K562 (cell line): ENCODE data around the gene SPAM1. TPM values are rescaled to one million over a fixed set of nuclear protein-coding genes. Genes with fewer than 3 reads are reported as not detected.

Source experiments
- ATAC-seq: fragments of 200-7000 bp; cut with Tn5 transposase; 3 replicates; pipeline ENCODE4 v1.9.1; 2020; ENCODE audit warnings: moderate library complexity
- BruUV-seq: library from RNA; stranded (reverse); fragments of 400-500 nt; replicated peaks from 2 replicates; lab custom pipeline; 2021; lab: Mats Ljungman, UMichigan
- CTCF ChIA-PET: fragments of 300-600 bp; formaldehyde crosslinking; extraction: SDS; loops from one replicate; lab custom pipeline; 2021; ENCODE audit warnings: low intra/inter-chr PET ratio; lab: Yijun Ruan, JAX
- POLR2A ChIA-PET: fragments of 300-600, 350-650 bp; sonication (Branson Sonifier 250); formaldehyde crosslinking; extraction: SDS; loops from one replicate; lab custom pipeline; 2021; ENCODE audit warnings: antibody characterized with exemption, inconsistent platforms; lab: Yijun Ruan, JAX
- DNase-seq, 4 experiments: peaks; one replicate each; pipeline versions ENCODE4 v3.0.0 to v3.0.0-alpha.2; 2011 to 2018; ENCODE audit warnings: low spot score in 3 of 4, mixed read lengths in 3 of 4; ENCODE audit errors: extremely low read depth in 1 of 4
- FAIRE-seq: peaks from 2 replicates; lab custom pipeline; 2011; peaks lifted over from hg19 to GRCh38; lab: Jason Lieb, UNC
- H2AFZ ChIP-seq: 2 replicates; pipeline ENCODE4 v1.6.0; 2011; ENCODE audit warnings: low read depth, low read length, control low read depth, inconsistent platforms
- H3K27ac ChIP-seq: fragments of 200-600 bp; 3 replicates; pipeline ENCODE4 v1.8.0; 2011; ENCODE audit warnings: low read depth, mild to moderate bottlenecking, control low read depth, inconsistent platforms, low read length, moderate library complexity, mixed read lengths; ENCODE audit errors: extremely low read depth
- H3K27me3 ChIP-seq, 2 experiments: fragments of 300-600 bp in 1 of 2; 2 replicates in 1 of 2; 3 replicates in 1 of 2; pipeline versions ENCODE4 v1.6.0 to v1.8.0; 2011; ENCODE audit warnings: inconsistent platforms in 2 of 2, low read length in 2 of 2, mild to moderate bottlenecking in 1 of 2, mixed read lengths in 1 of 2, moderate library complexity in 1 of 2; ENCODE audit not compliant: control insufficient read depth in 2 of 2, insufficient read depth in 2 of 2
- H3K36me3 ChIP-seq: fragments of 300-600 bp; 3 replicates; pipeline ENCODE4 v1.8.0; 2011; ENCODE audit warnings: mild to moderate bottlenecking, low read length, inconsistent platforms; ENCODE audit not compliant: control insufficient read depth, insufficient read depth
- H3K4me1 ChIP-seq, 2 experiments: fragments of 200-600 bp in 1 of 2; replicated peaks in 1 of 2; 2 replicates in 1 of 2; 3 replicates in 1 of 2; pipeline versions ENCODE4 v1.5.1 to v1.8.0; 2011; ENCODE audit warnings: inconsistent platforms in 2 of 2, low read length in 2 of 2, mild to moderate bottlenecking in 1 of 2, mixed read lengths in 1 of 2, moderate library complexity in 1 of 2; ENCODE audit not compliant: control insufficient read depth in 2 of 2, insufficient read depth in 2 of 2
- H3K4me2 ChIP-seq: 2 replicates; pipeline ENCODE4 v1.6.1; 2011; ENCODE audit warnings: low read length, control low read depth, inconsistent platforms, mixed read lengths; ENCODE audit not compliant: insufficient read depth
- H3K4me3 ChIP-seq: fragments of 200-600 bp; sonication (generic), shearing (Covaris generic); 2 replicates; pipeline ENCODE4 v1.5.1; 2016; ENCODE audit warnings: control low read depth, inconsistent platforms
- H3K79me2 ChIP-seq: fragments of 200-600 bp; 3 replicates; pipeline ENCODE4 v1.8.0; 2011; ENCODE audit warnings: low read length, inconsistent platforms; ENCODE audit not compliant: control insufficient read depth, insufficient read depth
- H3K9ac ChIP-seq, 2 experiments: 2 replicates each; pipeline versions ENCODE4 v1.6.0 to v1.6.1; 2011; ENCODE audit warnings: low read depth in 2 of 2, low read length in 2 of 2, control low read depth in 1 of 2, inconsistent platforms in 1 of 2, mild to moderate bottlenecking in 1 of 2, mixed read lengths in 1 of 2; ENCODE audit not compliant: insufficient read depth in 1 of 2
- H3K9me1 ChIP-seq: one replicate; pipeline ENCODE4 v1.6.0; 2011; ENCODE audit warnings: inconsistent platforms, mild to moderate bottlenecking, low read length, moderate library complexity; ENCODE audit not compliant: control insufficient read depth, insufficient read depth
- H3K9me3 ChIP-seq: replicated peaks from 2 replicates; pipeline ENCODE4 v1.5.1; 2011; ENCODE audit warnings: low read depth, low read length, inconsistent platforms; ENCODE audit not compliant: control insufficient read depth, insufficient read depth
- H4K20me1 ChIP-seq: replicated peaks from 2 replicates; pipeline ENCODE4 v1.6.1; 2011; ENCODE audit warnings: low read length, inconsistent platforms, mixed read lengths; ENCODE audit not compliant: control insufficient read depth, insufficient read depth
- ARID2 ChIP-seq: fragments of 450-650 bp; IDR thresholded peaks from 2 replicates; pipeline ENCODE4 v1.6.1; 2017; ENCODE audit warnings: antibody characterized with exemption, mild to moderate bottlenecking
- CEBPG ChIP-seq, 3 experiments: fragments of 200-800 bp in 1 of 3; sonication (Bioruptor generic) in 1 of 3; sonication (generic) in 1 of 3; formaldehyde crosslinking in 1 of 3; IDR thresholded peaks in 2 of 3; conservative IDR thresholded peaks in 1 of 3; 2 replicates each; pipeline versions ENCODE4 v1.6.1 to v1.8.0; 2016 to 2022; ENCODE audit warnings: missing compliant biosample characterization in 2 of 3, missing genetic modification characterization in 2 of 3, mild to moderate bottlenecking in 1 of 3, missing genetic modification reagents in 1 of 3
- FOXA3 ChIP-seq, 2 experiments: fragments of 450-650 bp in 1 of 2; sonication (generic) in 1 of 2; formaldehyde crosslinking; IDR thresholded peaks in 1 of 2; conservative IDR thresholded peaks in 1 of 2; 2 replicates each; pipeline versions ENCODE4 v1.4.0 to v1.8.0; 2020 to 2022; ENCODE audit warnings: mild to moderate bottlenecking in 2 of 2, missing genetic modification reagents in 1 of 2
- GATAD2A ChIP-seq: fragments of 450-650 bp; IDR thresholded peaks from 2 replicates; pipeline ENCODE4 v1.6.1; 2017
- KHSRP ChIP-seq: fragments of 450-650 bp; IDR thresholded peaks from 2 replicates; pipeline ENCODE4 v1.6.1; 2017
- KLF10 ChIP-seq: fragments of 250-450 bp; sonication (Bioruptor Pico); IDR thresholded peaks from 2 replicates; pipeline ENCODE4 v1.6.1; 2021; ENCODE audit warnings: matching md5 sums
- MAFF ChIP-seq: IDR thresholded peaks from 2 replicates; pipeline ENCODE4 v1.6.1; 2012; ENCODE audit warnings: low read length, improper control_type of control experiment
- MECOM ChIP-seq: fragments of 250-450 bp; sonication (Bioruptor Pico); IDR thresholded peaks from 2 replicates; pipeline ENCODE4 v1.8.0; 2022; ENCODE audit warnings: inconsistent platforms
- PHTF2 ChIP-seq: fragments of 250-450 bp; sonication (Bioruptor Pico); IDR thresholded peaks from 2 replicates; pipeline ENCODE4 v1.5.0; 2021; ENCODE audit warnings: mild to moderate bottlenecking
- POLR3G ChIP-seq: IDR thresholded peaks from 2 replicates; pipeline ENCODE4 v1.6.1; 2011; ENCODE audit not compliant: insufficient read length, insufficient replicate concordance; ENCODE audit errors: extremely low read depth
- ZBTB49 ChIP-seq: sonication (generic); formaldehyde crosslinking; IDR thresholded peaks from 2 replicates; pipeline ENCODE4 v1.8.0; 2022; ENCODE audit warnings: missing genetic modification reagents, mild to moderate bottlenecking, borderline replicate concordance
- ZNF124 ChIP-seq: sonication (generic); formaldehyde crosslinking; IDR thresholded peaks from 2 replicates; pipeline ENCODE4 v1.8.1; 2022; ENCODE audit warnings: missing genetic modification reagents
- ZNF408 ChIP-seq: fragments of 250-450 bp; sonication (Bioruptor Pico); IDR thresholded peaks from 2 replicates; pipeline ENCODE4 v1.4.0; 2020; ENCODE audit warnings: low read depth, mild to moderate bottlenecking, moderate library complexity
- WGBS: fragments of 100-300 bp; shearing (Covaris generic); methylation state at CpG from one replicate; pipeline ENCODE4 v1.1.6; 2016; ENCODE audit warnings: low coverage, mixed read lengths; ENCODE audit not compliant: insufficient coverage; ENCODE audit errors: missing lambda C conversion rate; 5-methylcytosine and 5-hydroxymethylcytosine counted together
- in situ Hi-C: fragments of 300-500 bp; cut with MboI; formaldehyde crosslinking; loops from 4 replicates; pipeline ENCODE4 v1.15.0; 2018; ENCODE audit warnings: inconsistent platforms, mixed read lengths
- intact Hi-C: fragments of 100-400 bp; cut with micrococcal nuclease; formaldehyde crosslinking; loops from 2 replicates; pipeline ENCODE4 v1.14.2; 2022
- polyA plus RNA-seq, 8 experiments: library from polyadenylated mRNA; depleted of rRNA in 4 of 8; stranded (reverse) in 5 of 8; unstranded in 3 of 8; fragments of >200 nt; fragmentation: Nextera tagmentation in 2 of 8; fragmentation: Illumina TruSeq in 1 of 8; extraction: Ambion mirVana in 2 of 8; extraction: Trizol in 1 of 8; gene quantifications; 2 replicates each; pipeline versions ENCODE4 v1.2.1 to v1.2.3, GENCODE V29; 2011 to 2014; ENCODE audit warnings: inconsistent platforms in 1 of 8, missing spikeins in 1 of 8
- total RNA-seq, 7 experiments: library from RNA; depleted of rRNA in 6 of 7; stranded (reverse); fragments of >200 nt in 6 of 7; fragmentation: Illumina TruSeq in 2 of 7; extraction: Trizol in 2 of 7; gene quantifications; 2 replicates each; pipeline versions ENCODE4 v1.2.1 to v1.2.3, GENCODE V29; 2011 to 2021; ENCODE audit warnings: low replicate concordance in 1 of 7
- TF ChIP-seq, protein P1 (sequence below): sonication (generic); formaldehyde crosslinking; IDR thresholded peaks from 2 replicates; pipeline ENCODE4 v1.8.0; 2022; ENCODE audit warnings: mild to moderate bottlenecking, missing genetic modification reagents
- TF ChIP-seq, protein P2 (sequence below): sonication (generic); formaldehyde crosslinking; IDR thresholded peaks from 2 replicates; pipeline ENCODE4 v1.8.0; 2023; ENCODE audit warnings: missing genetic modification reagents, mild to moderate bottlenecking, borderline replicate concordance

SPAM1 gene
- total and polyA plus RNA-seq, 9 of the 15 experiments (the other 6 are each of a cell fraction or from before 2014, with no cell fraction given): not detected

DNA sequence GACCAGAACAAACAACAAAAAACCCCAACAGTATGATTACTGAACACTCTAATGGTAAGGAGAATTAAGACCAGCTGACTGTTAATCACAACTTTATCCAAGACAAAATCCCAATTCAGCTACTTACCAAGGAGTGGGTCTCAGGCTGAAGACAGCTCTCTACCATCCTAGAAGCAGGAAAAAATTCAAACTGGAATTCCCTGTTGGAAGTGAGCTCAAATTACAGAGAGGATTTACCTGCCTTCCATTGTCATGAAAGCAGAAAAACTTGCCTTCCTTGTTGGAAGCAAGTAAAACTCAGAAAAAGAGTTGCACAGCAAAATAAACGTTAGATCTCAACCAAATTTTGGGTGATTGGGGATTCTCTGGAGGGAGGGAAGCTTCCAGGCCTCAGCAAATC lies 20.9 kb downstream of the SPAM1 start:
- no peak for ATAC-seq
- 5% methylated on average over 1 of the region's 1 CpG for WGBS
- POLR2A ChIA-PET: no interaction called here
- in situ Hi-C loops (no loop called here), intact Hi-C loops (no loop called here)
- no peaks in the 10 kb centered on the region for H3K9me1 ChIP-seq
- H3K27ac ChIP-seq: no peak overlapping the region
- no peak overlapping the region for H3K4me3 ChIP-seq
- BruUV-seq: no TSS peak
- no peak overlapping the region for H3K9ac ChIP-seq
- no peak for FAIRE-seq
- no peak overlapping the region for H3K4me2 ChIP-seq
- H3K79me2 ChIP-seq: no peaks in the 10 kb centered on the region
- H4K20me1 ChIP-seq: no peaks in the 10 kb centered on the region
- no peak for DNase-seq
- no peak overlapping the region for H2AFZ ChIP-seq
- no peaks in the 10 kb centered on the region for H3K27me3 ChIP-seq
- H3K36me3 ChIP-seq: no peaks in the 10 kb centered on the region
- H3K9me3 ChIP-seq: no peaks in the 10 kb centered on the region
- no peaks in the 10 kb centered on the region for H3K4me1 ChIP-seq
- CTCF ChIA-PET: no interaction called here
- TF ChIP-seq KHSRP (no peak), ARID2 (no peak), MECOM (CRISPR knock-in tag) (no peak), POLR3G (no peak), PHTF2 (CRISPR knock-in tag) (no peak), ZNF408 (CRISPR knock-in tag) (no peak), CEBPG (CRISPR knock-in tag; IDR thresholded peaks at IDR 0.05) (no peak), CEBPG (tag; conservative IDR thresholded peaks at IDR 0.05 in 1 of 2, IDR thresholded peaks at IDR 0.05 in 1 of 2) (no peak), MAFF (no peak), ZNF124 (CRISPR knock-in tag) (no peak), ZBTB49 (CRISPR knock-in tag) (no peak), GATAD2A (no peak), FOXA3 (CRISPR knock-in tag; conservative IDR thresholded peaks at IDR 0.05 in 1 of 2, IDR thresholded peaks at IDR 0.05 in 1 of 2) (no peak), KLF10 (no peak)
- TF ChIP-seq, protein P1, sequence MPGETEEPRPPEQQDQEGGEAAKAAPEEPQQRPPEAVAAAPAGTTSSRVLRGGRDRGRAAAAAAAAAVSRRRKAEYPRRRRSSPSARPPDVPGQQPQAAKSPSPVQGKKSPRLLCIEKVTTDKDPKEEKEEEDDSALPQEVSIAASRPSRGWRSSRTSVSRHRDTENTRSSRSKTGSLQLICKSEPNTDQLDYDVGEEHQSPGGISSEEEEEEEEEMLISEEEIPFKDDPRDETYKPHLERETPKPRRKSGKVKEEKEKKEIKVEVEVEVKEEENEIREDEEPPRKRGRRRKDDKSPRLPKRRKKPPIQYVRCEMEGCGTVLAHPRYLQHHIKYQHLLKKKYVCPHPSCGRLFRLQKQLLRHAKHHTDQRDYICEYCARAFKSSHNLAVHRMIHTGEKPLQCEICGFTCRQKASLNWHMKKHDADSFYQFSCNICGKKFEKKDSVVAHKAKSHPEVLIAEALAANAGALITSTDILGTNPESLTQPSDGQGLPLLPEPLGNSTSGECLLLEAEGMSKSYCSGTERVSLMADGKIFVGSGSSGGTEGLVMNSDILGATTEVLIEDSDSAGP (CRISPR knock-in tag): no peak
- TF ChIP-seq, protein P2, sequence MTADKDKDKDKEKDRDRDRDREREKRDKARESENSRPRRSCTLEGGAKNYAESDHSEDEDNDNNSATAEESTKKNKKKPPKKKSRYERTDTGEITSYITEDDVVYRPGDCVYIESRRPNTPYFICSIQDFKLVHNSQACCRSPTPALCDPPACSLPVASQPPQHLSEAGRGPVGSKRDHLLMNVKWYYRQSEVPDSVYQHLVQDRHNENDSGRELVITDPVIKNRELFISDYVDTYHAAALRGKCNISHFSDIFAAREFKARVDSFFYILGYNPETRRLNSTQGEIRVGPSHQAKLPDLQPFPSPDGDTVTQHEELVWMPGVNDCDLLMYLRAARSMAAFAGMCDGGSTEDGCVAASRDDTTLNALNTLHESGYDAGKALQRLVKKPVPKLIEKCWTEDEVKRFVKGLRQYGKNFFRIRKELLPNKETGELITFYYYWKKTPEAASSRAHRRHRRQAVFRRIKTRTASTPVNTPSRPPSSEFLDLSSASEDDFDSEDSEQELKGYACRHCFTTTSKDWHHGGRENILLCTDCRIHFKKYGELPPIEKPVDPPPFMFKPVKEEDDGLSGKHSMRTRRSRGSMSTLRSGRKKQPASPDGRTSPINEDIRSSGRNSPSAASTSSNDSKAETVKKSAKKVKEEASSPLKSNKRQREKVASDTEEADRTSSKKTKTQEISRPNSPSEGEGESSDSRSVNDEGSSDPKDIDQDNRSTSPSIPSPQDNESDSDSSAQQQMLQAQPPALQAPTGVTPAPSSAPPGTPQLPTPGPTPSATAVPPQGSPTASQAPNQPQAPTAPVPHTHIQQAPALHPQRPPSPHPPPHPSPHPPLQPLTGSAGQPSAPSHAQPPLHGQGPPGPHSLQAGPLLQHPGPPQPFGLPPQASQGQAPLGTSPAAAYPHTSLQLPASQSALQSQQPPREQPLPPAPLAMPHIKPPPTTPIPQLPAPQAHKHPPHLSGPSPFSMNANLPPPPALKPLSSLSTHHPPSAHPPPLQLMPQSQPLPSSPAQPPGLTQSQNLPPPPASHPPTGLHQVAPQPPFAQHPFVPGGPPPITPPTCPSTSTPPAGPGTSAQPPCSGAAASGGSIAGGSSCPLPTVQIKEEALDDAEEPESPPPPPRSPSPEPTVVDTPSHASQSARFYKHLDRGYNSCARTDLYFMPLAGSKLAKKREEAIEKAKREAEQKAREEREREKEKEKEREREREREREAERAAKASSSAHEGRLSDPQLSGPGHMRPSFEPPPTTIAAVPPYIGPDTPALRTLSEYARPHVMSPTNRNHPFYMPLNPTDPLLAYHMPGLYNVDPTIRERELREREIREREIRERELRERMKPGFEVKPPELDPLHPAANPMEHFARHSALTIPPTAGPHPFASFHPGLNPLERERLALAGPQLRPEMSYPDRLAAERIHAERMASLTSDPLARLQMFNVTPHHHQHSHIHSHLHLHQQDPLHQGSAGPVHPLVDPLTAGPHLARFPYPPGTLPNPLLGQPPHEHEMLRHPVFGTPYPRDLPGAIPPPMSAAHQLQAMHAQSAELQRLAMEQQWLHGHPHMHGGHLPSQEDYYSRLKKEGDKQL (CRISPR knock-in tag): no peak
